Naive thymus-derived CD8-positive, alpha-beta T cell (primary cell): ENCODE results near the gene SLC22A16. TPM values are rescaled to one million over a fixed set of nuclear protein-coding genes. Genes with fewer than 3 reads are reported as not detected.
A peak's percentile ranks its signal among the peaks of the same experiment; 100 is the strongest.

Experiments
- ATAC-seq, 2 donors: fragments of 150-1000 bp; cut with Tn5 transposase in 1 of 2; sonication (Bioruptor Pico), chemical (Tn5 transposase) in 1 of 2; 1 replicate in 1 of 2; 2 replicates in 1 of 2; pipeline ENCODE4 v1.10.0; 2021; ENCODE audit warnings: mild to moderate bottlenecking in 2 of 2, moderate library complexity in 2 of 2
- POLR2A ChIA-PET: fragments of 350-600 bp; sonication (Branson Sonifier 250); formaldehyde crosslinking; loops from one replicate; lab custom pipeline; 2021; ENCODE audit warnings: antibody characterized with exemption; lab: Charles Lee
- DNase-seq, 10 donors: peaks; one replicate each; pipeline versions ENCODE4 v3.0.0 to v3.0.0-alpha.2; 2020 to 2022
- H3K27ac Mint-ChIP-seq, 10 donors: one replicate each; pipeline ENCODE4 v1.8.0; 2020 to 2022; ENCODE audit warnings: mild to moderate bottlenecking in 10 of 10, mixed read lengths in 10 of 10, moderate library complexity in 4 of 10, inconsistent platforms in 1 of 10
- H3K27me3 Mint-ChIP-seq, 5 donors: one replicate each; pipeline ENCODE4 v1.8.0; 2021 to 2022; ENCODE audit warnings: mixed read lengths in 5 of 5
- H3K36me3 Mint-ChIP-seq, 3 donors: one replicate each; pipeline ENCODE4 v1.8.0; 2020 to 2022; ENCODE audit warnings: mixed read lengths in 3 of 3, mild to moderate bottlenecking in 2 of 3, inconsistent platforms in 1 of 3
- H3K4me1 Mint-ChIP-seq, 4 donors: one replicate each; pipeline ENCODE4 v1.8.0; 2021 to 2022; ENCODE audit warnings: mixed read lengths in 4 of 4
- H3K4me3 Mint-ChIP-seq, 10 donors: one replicate each; pipeline ENCODE4 v1.8.0; 2020 to 2022; ENCODE audit warnings: mild to moderate bottlenecking in 10 of 10, mixed read lengths in 10 of 10, moderate library complexity in 6 of 10, inconsistent platforms in 1 of 10
- H3K9me3 Mint-ChIP-seq, 9 donors: one replicate each; pipeline ENCODE4 v1.8.0; 2020 to 2022; ENCODE audit warnings: mixed read lengths in 9 of 9, mild to moderate bottlenecking in 3 of 9, inconsistent platforms in 1 of 9, moderate library complexity in 1 of 9
- polyA plus RNA-seq, 3 donors: library from polyadenylated mRNA; unstranded; fragments of 300-500 nt; fragmentation: Illumina TruSeq; gene quantifications; one replicate each; pipeline ENCODE4 v1.2.3, GENCODE V29; 2021
- total RNA-seq, 8 experiments: library from RNA in 2 of 8; stranded (reverse) in 2 of 8; gene quantifications; one replicate each; pipeline ENCODE4 v1.2.3 and lab custom pipeline; 2021 to 2026

Gene SLC22A16
- total and polyA plus RNA-seq, 5 experiments from 2014 or later = not detected

- DNase-seq (no peak), ATAC-seq (no peak)
- H3K27me3 Mint-ChIP-seq = peaks cover 0 to 3% (median 0%) of the 10 kb centered on the region in 5 donors
- H3K4me3 Mint-ChIP-seq = no peak overlapping the region
- H3K27ac Mint-ChIP-seq = no peak overlapping the region
- no peaks in the 10 kb centered on the region for H3K9me3 Mint-ChIP-seq
- POLR2A ChIA-PET = no interaction called here
- H3K4me1 Mint-ChIP-seq = peaks cover 0 to under 1% (median under 1%) of the 10 kb centered on the region in 4 donors
- H3K36me3 Mint-ChIP-seq = no peaks in the 10 kb centered on the region
Observed at GRCh38 chr6:110409794-110410193, 66.6 kb downstream of the SLC22A16 start.

DNA sequence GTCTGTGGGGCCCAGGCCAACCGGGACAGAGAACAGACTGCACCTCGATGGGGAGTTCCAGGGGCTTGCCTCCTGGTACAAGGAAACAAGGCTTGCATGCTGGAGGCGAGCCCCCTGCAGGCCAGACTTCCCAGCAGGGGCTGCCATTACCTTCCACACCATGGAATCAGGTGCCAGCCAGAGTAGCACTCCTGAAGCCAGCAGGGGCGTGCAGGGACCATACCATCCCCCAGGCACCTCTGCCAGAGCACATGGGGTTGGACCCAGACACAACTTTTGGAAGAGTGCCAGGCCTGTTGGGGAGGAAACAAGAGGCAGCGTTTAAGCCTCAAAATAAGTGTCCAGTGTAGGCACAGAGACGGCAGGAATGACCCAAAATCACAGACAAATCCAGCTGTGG lies 67.5 kb downstream of the SLC22A16 start:
- Mint-ChIP-seq H3K27me3 (peaks cover 0 to 3% (median 0%) of the 10 kb centered on the region in 5 donors), H3K36me3 (no peaks in the 10 kb centered on the region), H3K4me3 (no peak overlapping the region), H3K27ac (no peak overlapping the region), H3K4me1 (no peaks in the 10 kb centered on the region), H3K9me3 (no peaks in the 10 kb centered on the region)
- ATAC-seq (no peak), DNase-seq (no peak)
- POLR2A ChIA-PET = no interaction called here

DNA sequence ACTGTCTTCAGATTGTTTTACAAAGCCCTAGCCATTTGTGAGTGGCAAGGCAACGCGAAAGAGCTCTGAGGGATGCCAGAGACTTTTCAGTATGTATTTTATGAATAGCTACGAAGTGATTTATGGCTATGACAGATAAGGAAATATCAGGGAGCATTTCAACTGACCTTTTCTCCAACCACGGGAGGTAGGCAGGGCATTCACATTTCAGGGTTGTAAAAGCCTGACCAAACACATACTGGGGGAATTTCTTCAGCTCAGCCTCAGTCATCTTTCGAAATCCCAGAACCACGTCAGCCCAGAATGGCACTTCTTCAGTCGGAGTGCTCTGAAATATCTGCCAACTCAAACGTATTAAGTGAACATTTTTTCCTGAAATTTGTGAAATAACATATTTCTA lies 71.8 kb downstream of the SLC22A16 start:
- no peak overlapping the region for H3K4me3 Mint-ChIP-seq
- POLR2A ChIA-PET = no interaction called here
- H3K27me3 Mint-ChIP-seq = peaks cover 0 to 3% (median 0%) of the 10 kb centered on the region in 5 donors
- no peak for ATAC-seq
- no peaks in the 10 kb centered on the region for H3K36me3 Mint-ChIP-seq
- no peak overlapping the region for H3K27ac Mint-ChIP-seq
- DNase-seq = no peak
- H3K9me3 Mint-ChIP-seq = no peaks in the 10 kb centered on the region
- H3K4me1 Mint-ChIP-seq = no peaks in the 10 kb centered on the region

GRCh38 chr6:110401585-110402176 lies 74.7 kb downstream of the SLC22A16 start:
- H3K4me1 Mint-ChIP-seq = no peaks in the 10 kb centered on the region
- H3K27ac Mint-ChIP-seq = no peak overlapping the region
- no peak overlapping the region for H3K4me3 Mint-ChIP-seq
- no peaks in the 10 kb centered on the region for H3K36me3 Mint-ChIP-seq
- no peaks in the 10 kb centered on the region for H3K9me3 Mint-ChIP-seq
- DNase-seq = no peak
- no peak for ATAC-seq
- POLR2A ChIA-PET = no interaction called here
- H3K27me3 Mint-ChIP-seq = peaks cover 0 to 3% (median 2%) of the 10 kb centered on the region in 5 donors

DNA sequence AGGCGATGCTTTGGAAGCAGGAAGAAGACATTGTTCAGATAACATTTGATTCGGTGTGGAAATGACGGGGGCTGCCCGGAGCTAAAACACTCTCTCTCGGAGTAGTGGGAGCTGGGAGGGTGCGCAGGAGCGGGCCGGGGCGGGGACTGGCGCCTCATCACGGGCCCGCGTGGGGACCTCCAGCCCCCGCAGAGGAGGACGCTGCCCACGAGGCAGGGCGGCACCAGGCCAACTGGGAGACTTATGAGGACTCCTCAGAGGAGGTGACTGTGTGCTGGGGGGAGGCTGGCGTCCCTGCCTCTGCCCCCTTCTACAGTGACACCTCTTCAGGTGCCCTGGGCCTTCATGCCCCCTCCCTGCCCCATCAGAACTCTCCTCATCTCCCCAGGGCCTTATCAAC lies 76.2 kb downstream of the SLC22A16 start:
- POLR2A ChIA-PET = no interaction called here
- Mint-ChIP-seq H3K27me3 (peaks cover 0 to 3% (median 2%) of the 10 kb centered on the region in 5 donors), H3K27ac (no peak overlapping the region), H3K9me3 (no peaks in the 10 kb centered on the region), H3K4me3 (peak overlapping the region in 4 of 10 donors; percentile 49 to 67 (median 59)), H3K36me3 (no peaks in the 10 kb centered on the region), H3K4me1 (no peaks in the 10 kb centered on the region)
- no peak for DNase-seq
- no peak for ATAC-seq

DNA sequence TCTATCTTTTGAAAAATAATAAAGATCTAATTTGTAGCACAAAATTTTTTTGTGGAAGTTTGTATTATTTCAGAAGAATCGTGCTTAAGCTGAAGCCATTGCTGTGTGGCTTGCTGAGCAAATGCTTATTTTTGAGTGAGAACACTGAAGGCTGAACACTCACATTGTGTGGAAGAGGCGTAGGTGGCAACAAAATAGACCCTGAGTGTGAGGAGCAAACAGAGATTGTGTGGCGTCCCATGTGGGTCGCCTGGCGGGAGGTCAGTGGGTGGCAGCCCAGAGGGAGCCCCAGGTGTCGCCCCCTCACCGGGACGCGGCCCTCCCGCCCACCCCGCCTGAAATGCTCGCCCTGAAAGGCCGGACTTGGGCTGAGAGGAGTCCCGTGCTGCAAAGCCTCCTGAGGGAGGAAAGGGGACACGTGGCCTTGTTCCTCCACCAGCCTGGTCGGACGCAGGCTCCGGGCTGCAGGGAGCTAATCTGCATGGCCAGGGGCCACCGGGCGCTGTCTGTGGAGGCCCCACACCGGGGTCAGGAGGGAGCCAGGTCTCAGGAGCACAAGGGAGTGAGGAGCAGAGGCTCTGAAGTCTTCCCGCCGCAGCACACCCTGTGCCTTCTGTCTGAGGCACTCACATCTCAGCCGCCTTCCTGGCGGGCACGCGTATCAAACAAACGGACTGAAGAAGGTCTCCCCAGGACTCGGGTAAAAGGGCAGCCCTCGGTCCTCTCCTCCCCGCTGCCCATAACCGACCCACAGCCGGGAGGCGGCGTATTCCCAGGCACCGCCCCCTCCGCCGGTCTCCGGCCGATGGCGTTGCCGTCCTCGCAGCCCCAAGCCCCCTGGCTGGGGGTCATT lies 77.0 kb downstream of the SLC22A16 start:
- peak overlapping the region in 5 of 10 donors; percentile 5 to 70 (median 63) for H3K4me3 Mint-ChIP-seq
- no peak for ATAC-seq
- DNase-seq = peak in 1 of 10 donors; percentile 13
- POLR2A ChIA-PET = no interaction called here
- H3K27ac Mint-ChIP-seq = no peak overlapping the region
- no peaks in the 10 kb centered on the region for H3K4me1 Mint-ChIP-seq
- no peaks in the 10 kb centered on the region for H3K36me3 Mint-ChIP-seq
- peaks cover 0 to 3% (median 2%) of the 10 kb centered on the region in 5 donors for H3K27me3 Mint-ChIP-seq
- no peaks in the 10 kb centered on the region for H3K9me3 Mint-ChIP-seq

DNA sequence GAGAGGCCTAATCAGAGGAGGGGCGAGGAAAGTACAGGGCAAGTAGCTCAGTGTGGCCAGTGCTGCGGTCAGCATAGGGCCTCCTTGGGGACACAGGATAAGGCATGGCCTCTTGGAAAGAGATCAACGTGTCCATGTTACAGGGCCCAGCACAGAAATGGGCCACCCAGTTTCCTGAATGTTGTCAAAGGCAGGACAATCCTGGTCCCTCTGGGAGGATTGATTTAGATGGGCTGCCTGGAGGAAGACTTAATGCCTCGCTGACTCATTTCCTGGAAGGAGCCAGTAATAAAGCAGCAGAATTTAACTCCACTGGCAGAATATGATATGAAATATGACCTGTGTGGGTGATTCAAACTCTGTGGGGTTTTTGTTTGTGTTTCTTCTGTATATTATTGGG lies 77.6 kb downstream of the SLC22A16 start:
- Mint-ChIP-seq H3K27me3 (peaks cover 0 to 3% (median 2%) of the 10 kb centered on the region in 5 donors), H3K27ac (no peak overlapping the region), H3K4me1 (no peaks in the 10 kb centered on the region), H3K9me3 (no peaks in the 10 kb centered on the region), H3K36me3 (no peaks in the 10 kb centered on the region), H3K4me3 (peak overlapping the region in 1 of 10 donors; percentile 30)
- POLR2A ChIA-PET = no interaction called here
- no peak for ATAC-seq
- DNase-seq = no peak

GRCh38 chr6:110395221-110395620 lies 81.2 kb downstream of the SLC22A16 start:
- H3K9me3 Mint-ChIP-seq = no peaks in the 10 kb centered on the region
- ATAC-seq = no peak
- POLR2A ChIA-PET = no interaction called here
- peaks cover 6 to 9% (median 7%) of the 10 kb centered on the region in 4 donors for H3K4me1 Mint-ChIP-seq
- H3K27me3 Mint-ChIP-seq = peaks cover 0 to 3% (median 2%) of the 10 kb centered on the region in 5 donors
- no peak for DNase-seq
- H3K27ac Mint-ChIP-seq = peak overlapping the region in 1 of 10 donors; percentile 32
- H3K36me3 Mint-ChIP-seq = no peaks in the 10 kb centered on the region
- no peak overlapping the region for H3K4me3 Mint-ChIP-seq

GRCh38 chr6:110394409-110394808 lies 82.0 kb downstream of the SLC22A16 start:
- Mint-ChIP-seq H3K27me3 (peaks cover 0 to 3% (median 2%) of the 10 kb centered on the region in 5 donors), H3K4me3 (no peak overlapping the region), H3K9me3 (no peaks in the 10 kb centered on the region), H3K4me1 (peaks cover 14 to 18% (median 15%) of the 10 kb centered on the region in 4 donors), H3K27ac (no peak overlapping the region), H3K36me3 (no peaks in the 10 kb centered on the region)
- DNase-seq (no peak), ATAC-seq (no peak)
- POLR2A ChIA-PET = interaction anchor here (0.6 kb wide), 1 partner anchor 480 kb away, joined by 3 read pairs; the partner anchor contains the start of gene AMD1

DNA sequence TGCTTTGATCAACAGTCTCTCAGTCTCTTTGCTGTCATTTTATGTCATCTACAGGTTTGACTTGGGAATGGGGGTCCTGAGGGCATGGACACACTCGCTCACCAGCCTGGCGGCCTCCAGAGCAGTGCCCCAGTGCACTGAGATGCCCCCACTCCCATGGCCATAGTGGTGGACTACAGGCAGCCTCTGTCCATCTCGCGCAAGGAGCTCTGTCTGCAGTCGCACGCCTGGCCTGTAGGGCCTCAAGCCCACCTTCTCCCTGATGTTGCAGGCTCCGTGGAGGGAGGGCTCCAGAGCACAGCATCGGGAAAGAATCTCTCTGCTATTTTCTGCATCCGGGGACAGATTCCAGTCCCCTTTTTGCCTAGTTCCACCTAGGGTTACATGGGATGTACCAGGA lies 83.7 kb downstream of the SLC22A16 start:
- POLR2A ChIA-PET = no interaction called here
- Mint-ChIP-seq H3K4me1 (peaks cover 25 to 30% (median 27%) of the 10 kb centered on the region in 4 donors), H3K27ac (peak overlapping the region in 1 of 10 donors; percentile 83), H3K4me3 (no peak overlapping the region), H3K9me3 (no peaks in the 10 kb centered on the region), H3K27me3 (no peaks in the 10 kb centered on the region), H3K36me3 (no peaks in the 10 kb centered on the region)
- ATAC-seq (no peak), DNase-seq (no peak)

GRCh38 chr6:110390404-110390803 lies 86.0 kb downstream of the SLC22A16 start:
- peak overlapping the region; percentile 13 to 80 (median 66) for H3K4me3 Mint-ChIP-seq
- POLR2A ChIA-PET = interaction anchor here (0.7 to 4.2 kb wide), 14 partner anchors 23 to 1008 kb away, joined by 3 to 38 read pairs (median 3); partner anchors contain the start of genes AK9, CD164, CDC40 and CDK19
- no peaks in the 10 kb centered on the region for H3K9me3 Mint-ChIP-seq
- ATAC-seq (peak; percentile 69 to 82), DNase-seq (peak in 4 of 10 donors; percentile 41 to 62 (median 55))
- peaks cover 25 to 44% (median 35%) of the 10 kb centered on the region in 4 donors for H3K4me1 Mint-ChIP-seq
- H3K36me3 Mint-ChIP-seq = no peaks in the 10 kb centered on the region
- peak overlapping the region; percentile 76 to 97 (median 90) for H3K27ac Mint-ChIP-seq
- H3K27me3 Mint-ChIP-seq = no peaks in the 10 kb centered on the region

GRCh38 chr6:110389689-110390382 lies 86.6 kb downstream of the SLC22A16 start:
- POLR2A ChIA-PET = interaction anchor here (0.7 to 4.2 kb wide), 11 partner anchors 22 to 1007 kb away, joined by 3 to 38 read pairs (median 3); partner anchors contain the start of genes AK9, CD164, CDC40 and CDK19
- ATAC-seq = peak; percentile 52 to 54
- no peaks in the 10 kb centered on the region for H3K9me3 Mint-ChIP-seq
- no peaks in the 10 kb centered on the region for H3K27me3 Mint-ChIP-seq
- DNase-seq = peak in 3 of 10 donors; percentile 3 to 12 (median 6)
- H3K4me3 Mint-ChIP-seq = peak overlapping the region in 9 of 10 donors; percentile 32 to 80 (median 67)
- H3K27ac Mint-ChIP-seq = peak overlapping the region; percentile 76 to 97 (median 90)
- H3K4me1 Mint-ChIP-seq = peaks cover 25 to 44% (median 35%) of the 10 kb centered on the region in 4 donors
- H3K36me3 Mint-ChIP-seq = no peaks in the 10 kb centered on the region
